ENCODE results near the gene LMF1. TPM values are rescaled to one million over a fixed set of nuclear protein-coding genes. Genes with fewer than 3 reads are reported as not detected.

LMF1 gene
- total RNA-seq, 1 experiment from 2014 or later = 12.8 TPM

GRCh38 chr16:911604-912321 lies 59.0 kb downstream of the LMF1 start:
- no peak overlapping the region for H3K4me3 ChIP-seq (replicated peaks in 1 of 2; ENCODE audit: low read depth in 1 of 2, low read length in 2 of 2)
- ChIA-PET POLR2A (no interaction called here), RAD21 (ENCODE audit: low non-redundant PET in 1 of 2, low total read pairs in 2 of 2, uncharacterized antibody in 2 of 2, unreplicated experiment in 2 of 2) (no interaction called here), CTCF (no interaction called here)
- TF ChIP-seq EZH2phosphoT487 (IDR thresholded peaks at IDR 0.05; ENCODE audit: borderline replicate concordance) = no peak
- H3K4me2 ChIP-seq (ENCODE audit: low read length) = no peak overlapping the region
- H3K79me2 ChIP-seq (ENCODE audit: insufficient read depth, low read length) = no peaks in the 10 kb centered on the region
- H3K27ac ChIP-seq (ENCODE audit: low read depth, low read length) = no peak overlapping the region
- BruUV-seq (replicated peaks) = no TSS peak
- no peaks in the 10 kb centered on the region for H4K20me1 ChIP-seq (ENCODE audit: insufficient read depth)
- no peaks in the 10 kb centered on the region for H3K9me3 ChIP-seq (ENCODE audit: control insufficient read depth in 1 of 2, insufficient read depth in 1 of 2, low read depth in 1 of 2, low read length in 2 of 2)
- intact Hi-C loops (cut with micrococcal nuclease) = no loop called here
- no peaks in the 10 kb centered on the region; a peak in 1 of 4 replicates for H3K36me3 ChIP-seq (ENCODE audit: control insufficient read depth in 1 of 2, insufficient read depth in 2 of 2, low read length in 2 of 2)
- H3K9ac ChIP-seq (ENCODE audit: low read length) = no peak overlapping the region
- no peaks in the 10 kb centered on the region for H3K9me2 ChIP-seq (ENCODE audit: insufficient read depth)
- no peak overlapping the region for H2AFZ ChIP-seq (ENCODE audit: low read depth, low read length, poor library complexity, severe bottlenecking)
- no peak for DNase-seq (ENCODE audit: low read depth, low spot score)
- no peak for ATAC-seq
- H3K27me3 ChIP-seq (ENCODE audit: insufficient read depth, low read length) = no peaks in the 10 kb centered on the region
- no peaks in the 10 kb centered on the region for H3K4me1 ChIP-seq (ENCODE audit: control insufficient read depth in 1 of 2, insufficient read depth in 2 of 2, low read length in 2 of 2)

DNA sequence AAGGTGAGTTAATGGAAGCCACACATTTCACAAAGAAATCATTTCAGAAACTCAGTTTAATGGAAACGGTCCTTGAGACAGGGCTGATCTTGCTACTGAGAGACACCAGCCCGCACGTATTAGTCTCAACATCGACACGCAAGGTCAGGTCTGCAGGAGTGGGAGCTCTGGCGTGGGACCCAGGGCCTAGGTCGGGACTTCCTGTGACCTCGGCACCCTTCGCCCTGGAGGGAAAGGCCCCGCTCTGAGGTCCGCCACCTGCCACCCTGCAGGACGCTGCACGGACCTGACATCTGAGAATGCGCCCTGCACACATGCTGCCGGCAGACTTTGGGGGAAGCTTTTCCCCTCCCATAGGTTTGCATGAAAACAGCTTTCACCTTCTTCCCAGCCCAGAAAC lies 59.7 kb downstream of the LMF1 start:
- no peak for ATAC-seq
- no peaks in the 10 kb centered on the region for H3K9me2 ChIP-seq (ENCODE audit: insufficient read depth)
- no peak overlapping the region for H3K4me3 ChIP-seq (replicated peaks in 1 of 2; ENCODE audit: low read depth in 1 of 2, low read length in 2 of 2)
- no TSS peak for BruUV-seq (replicated peaks)
- H3K9me3 ChIP-seq (ENCODE audit: control insufficient read depth in 1 of 2, insufficient read depth in 1 of 2, low read depth in 1 of 2, low read length in 2 of 2) = peaks cover 0 to 1% of the 10 kb centered on the region in 2 experiments; a peak in 1 of 4 replicates
- no peak overlapping the region for H3K9ac ChIP-seq (ENCODE audit: low read length)
- intact Hi-C loops (cut with micrococcal nuclease) = no loop called here
- H3K79me2 ChIP-seq (ENCODE audit: insufficient read depth, low read length) = no peaks in the 10 kb centered on the region
- H3K27ac ChIP-seq (ENCODE audit: low read depth, low read length) = no peak overlapping the region
- no peak overlapping the region for H3K4me2 ChIP-seq (ENCODE audit: low read length)
- ChIA-PET CTCF (no interaction called here), RAD21 (ENCODE audit: low non-redundant PET in 1 of 2, low total read pairs in 2 of 2, uncharacterized antibody in 2 of 2, unreplicated experiment in 2 of 2) (no interaction called here), POLR2A (no interaction called here)
- no peaks in the 10 kb centered on the region; a peak in 1 of 4 replicates for H3K36me3 ChIP-seq (ENCODE audit: control insufficient read depth in 1 of 2, insufficient read depth in 2 of 2, low read length in 2 of 2)
- no peak overlapping the region for H2AFZ ChIP-seq (ENCODE audit: low read depth, low read length, poor library complexity, severe bottlenecking)
- no peaks in the 10 kb centered on the region for H4K20me1 ChIP-seq (ENCODE audit: insufficient read depth)
- H3K4me1 ChIP-seq (ENCODE audit: control insufficient read depth in 1 of 2, insufficient read depth in 2 of 2, low read length in 2 of 2) = no peaks in the 10 kb centered on the region
- no peaks in the 10 kb centered on the region for H3K27me3 ChIP-seq (ENCODE audit: insufficient read depth, low read length)
- DNase-seq (ENCODE audit: low read depth, low spot score) = no peak
- TF ChIP-seq CEBPB (IDR thresholded peaks at IDR 0.05; ENCODE audit: low read depth) (no peak), CBX3 (IDR thresholded peaks at IDR 0.05; ENCODE audit: low read depth) (no peak), EGR1 (IDR thresholded peaks at IDR 0.05; ENCODE audit: low read depth) (no peak), ZFX (IDR thresholded peaks at IDR 0.05) (no peak), ELF1 (IDR thresholded peaks at IDR 0.05; ENCODE audit: borderline replicate concordance, low read depth) (no peak), ZBTB33 (IDR thresholded peaks at IDR 0.05; ENCODE audit: extremely low read depth, insufficient replicate concordance, low read length) (no peak), SIN3A (IDR thresholded peaks at IDR 0.05; ENCODE audit: low read depth) (no peak), CTCF (IDR thresholded peaks at IDR 0.05 in 2 of 3, conservative IDR thresholded peaks at IDR 0.05 in 1 of 3; ENCODE audit: borderline replicate concordance in 1 of 3, insufficient read depth in 1 of 3, low read depth in 2 of 3, low read length in 2 of 3) (no peak), REST (IDR thresholded peaks at IDR 0.05; ENCODE audit: low read depth) (no peak), EZH2 (IDR thresholded peaks at IDR 0.05) (no peak)
- TF ChIP-seq, protein P1, sequence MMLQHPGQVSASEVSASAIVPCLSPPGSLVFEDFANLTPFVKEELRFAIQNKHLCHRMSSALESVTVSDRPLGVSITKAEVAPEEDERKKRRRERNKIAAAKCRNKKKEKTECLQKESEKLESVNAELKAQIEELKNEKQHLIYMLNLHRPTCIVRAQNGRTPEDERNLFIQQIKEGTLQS (IDR thresholded peaks at IDR 0.05) = no peak

Measured in HCT116 (cell line).